ENCODE results near the gene DVL2. TPM values are rescaled to one million over a fixed set of nuclear protein-coding genes. Genes with fewer than 3 reads are reported as not detected.

The DVL2 gene
- total RNA-seq, 1 donor from 2014 or later: 34.4 TPM

DNA sequence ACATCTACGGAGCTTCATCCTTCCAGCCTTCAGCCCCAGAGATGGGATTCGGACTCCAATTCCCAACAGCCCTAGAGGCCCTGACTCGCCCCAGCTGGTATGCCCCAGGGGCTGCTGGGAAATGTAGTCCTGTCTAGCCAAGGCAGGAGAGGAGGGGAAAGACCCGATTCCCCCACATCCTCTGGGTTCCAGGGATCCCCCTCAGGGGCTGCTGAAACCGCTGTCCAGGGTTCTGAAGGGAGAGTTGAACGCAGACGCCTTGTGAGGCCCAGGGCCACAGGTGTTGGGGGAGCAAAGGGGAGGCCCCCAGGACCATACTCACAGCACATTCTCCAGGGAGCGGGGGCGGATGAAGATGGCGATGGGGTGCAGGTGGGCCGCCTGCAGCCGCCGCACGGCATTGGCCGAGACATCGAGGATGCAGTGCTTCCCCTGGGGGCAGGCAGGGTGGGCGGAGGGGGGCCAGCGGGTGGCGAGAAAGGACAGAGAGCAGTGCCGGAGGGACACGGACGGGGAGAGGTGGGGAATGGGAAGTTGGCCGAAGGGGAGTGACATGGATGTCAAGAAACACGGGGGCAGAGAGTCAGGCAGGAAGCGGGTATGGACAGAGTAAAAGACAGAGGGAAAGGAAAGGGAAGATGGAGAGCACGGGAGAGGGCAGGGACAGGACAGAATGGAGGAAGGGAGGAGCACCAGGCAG is 42.6 kb downstream of the DVL2 start:
- Histone ChIP-seq H3K27me3 (ENCODE audit: insufficient read depth, low read length) (no peaks in the 10 kb centered on the region), H3K9ac (ENCODE audit: low read length) (no peak overlapping the region), H2AFZ (ENCODE audit: low read depth, low read length) (no peak overlapping the region), H3K79me2 (ENCODE audit: insufficient read depth, low read length) (no peaks in the 10 kb centered on the region), H3K4me3 (ENCODE audit: insufficient read depth, low read depth, low read length) (no peak overlapping the region), H3K36me3 (ENCODE audit: insufficient read depth, low read length) (peaks cover 13% of the 10 kb centered on the region), H3K4me1 (ENCODE audit: insufficient read depth, low read length) (no peaks in the 10 kb centered on the region), H4K20me1 (ENCODE audit: insufficient read depth, low read length) (peaks cover 8% of the 10 kb centered on the region), H3K4me2 (ENCODE audit: low read length) (no peak overlapping the region), H3K27ac (ENCODE audit: low read depth, low read length) (no peak overlapping the region), H3K9me3 (ENCODE audit: insufficient read depth, low read depth, low read length) (no peaks in the 10 kb centered on the region)
- Mint-ChIP-seq H3K4me3 (ENCODE audit: unreplicated experiment) (no peak overlapping the region), H3K4me1 (ENCODE audit: low read depth, unreplicated experiment) (no peaks in the 10 kb centered on the region), H3K27me3 (ENCODE audit: low read depth, unreplicated experiment) (no peaks in the 10 kb centered on the region), H3K9me3 (ENCODE audit: unreplicated experiment) (no peaks in the 10 kb centered on the region), H3K36me3 (ENCODE audit: low read depth, unreplicated experiment) (peaks cover 30% of the 10 kb centered on the region), H3K27ac (ENCODE audit: unreplicated experiment) (no peak overlapping the region)
- FAIRE-seq: no peak
- DNase-seq (ENCODE audit: low read depth): no peak
- TF ChIP-seq CTCF (IDR thresholded peaks at IDR 0.05; ENCODE audit: insufficient read depth, low read depth, low read length) (no peak), EZH2 (IDR thresholded peaks at IDR 0.05; ENCODE audit: insufficient read depth, low read length) (no peak)

- H3K79me2 ChIP-seq (ENCODE audit: insufficient read depth, low read length): no peaks in the 10 kb centered on the region
- Mint-ChIP-seq H3K27me3 (ENCODE audit: low read depth, unreplicated experiment) (no peaks in the 10 kb centered on the region), H3K4me1 (ENCODE audit: low read depth, unreplicated experiment) (no peaks in the 10 kb centered on the region), H3K27ac (ENCODE audit: unreplicated experiment) (no peak overlapping the region), H3K36me3 (ENCODE audit: low read depth, unreplicated experiment) (peaks cover 31% of the 10 kb centered on the region), H3K9me3 (ENCODE audit: unreplicated experiment) (no peaks in the 10 kb centered on the region), H3K4me3 (ENCODE audit: unreplicated experiment) (no peak overlapping the region)
- H3K27me3 ChIP-seq (ENCODE audit: insufficient read depth, low read length): no peaks in the 10 kb centered on the region
- peaks cover 8% of the 10 kb centered on the region for H4K20me1 ChIP-seq (ENCODE audit: insufficient read depth, low read length)
- DNase-seq (ENCODE audit: low read depth) (no peak), FAIRE-seq (no peak)
- H3K27ac ChIP-seq (ENCODE audit: low read depth, low read length): no peak overlapping the region
- no peaks in the 10 kb centered on the region for H3K9me3 ChIP-seq (ENCODE audit: insufficient read depth, low read depth, low read length)
- H2AFZ ChIP-seq (ENCODE audit: low read depth, low read length): no peak overlapping the region
- TF ChIP-seq CTCF (IDR thresholded peaks at IDR 0.05; ENCODE audit: insufficient read depth, low read depth, low read length) (no peak), EZH2 (IDR thresholded peaks at IDR 0.05; ENCODE audit: insufficient read depth, low read length) (no peak)
- no peak overlapping the region for H3K4me2 ChIP-seq (ENCODE audit: low read length)
- H3K36me3 ChIP-seq (ENCODE audit: insufficient read depth, low read length): peaks cover 13% of the 10 kb centered on the region
- no peak overlapping the region for H3K4me3 ChIP-seq (ENCODE audit: insufficient read depth, low read depth, low read length)
- H3K4me1 ChIP-seq (ENCODE audit: insufficient read depth, low read length): no peaks in the 10 kb centered on the region
- no peak overlapping the region for H3K9ac ChIP-seq (ENCODE audit: low read length)
Measured at GRCh38 chr17:7191069-7191468, 43.2 kb downstream of the DVL2 start.

DNA sequence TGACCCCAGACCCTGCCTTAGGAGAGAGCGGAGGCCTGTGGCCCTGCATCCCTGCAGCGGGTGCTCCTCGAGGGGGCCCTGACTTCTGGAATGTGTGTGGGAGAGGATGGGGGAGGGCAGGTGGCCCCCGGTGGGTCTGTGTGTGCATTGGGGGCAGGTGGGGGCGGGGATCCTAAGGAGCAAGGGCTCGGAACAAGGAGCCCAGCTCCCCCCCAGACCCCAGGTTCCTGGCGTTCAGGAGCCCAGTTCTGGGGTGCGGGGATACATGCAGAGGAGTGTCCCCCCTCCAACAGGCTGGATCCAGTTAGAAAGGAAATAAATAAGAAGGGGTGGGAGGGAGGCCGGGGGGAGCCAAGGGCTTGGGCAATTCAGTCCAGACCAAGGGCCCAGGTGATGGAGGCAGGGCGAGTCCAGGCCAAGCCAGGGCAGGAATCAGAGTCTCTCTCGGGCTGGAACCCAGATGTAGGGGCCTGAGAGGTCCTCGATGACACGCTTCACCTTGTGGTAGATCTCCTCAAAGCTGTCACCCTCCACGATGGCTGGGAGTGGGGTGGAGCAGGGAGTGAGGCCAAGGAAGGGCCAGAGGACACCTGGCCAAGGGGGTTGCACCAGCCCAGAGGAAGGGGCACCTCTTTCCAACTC is 43.9 kb downstream of the DVL2 start:
- TF ChIP-seq CTCF (IDR thresholded peaks at IDR 0.05; ENCODE audit: insufficient read depth, low read depth, low read length): no peak
- TF ChIP-seq EZH2 (IDR thresholded peaks at IDR 0.05; ENCODE audit: insufficient read depth, low read length): no peak
- no peaks in the 10 kb centered on the region for H3K9me3 ChIP-seq (ENCODE audit: insufficient read depth, low read depth, low read length)
- peaks cover 8% of the 10 kb centered on the region for H4K20me1 ChIP-seq (ENCODE audit: insufficient read depth, low read length)
- H3K4me1 ChIP-seq (ENCODE audit: insufficient read depth, low read length): no peaks in the 10 kb centered on the region
- Mint-ChIP-seq H3K4me1 (ENCODE audit: low read depth, unreplicated experiment) (no peaks in the 10 kb centered on the region), H3K36me3 (ENCODE audit: low read depth, unreplicated experiment) (peaks cover 29% of the 10 kb centered on the region), H3K27ac (ENCODE audit: unreplicated experiment) (no peak overlapping the region), H3K27me3 (ENCODE audit: low read depth, unreplicated experiment) (no peaks in the 10 kb centered on the region), H3K9me3 (ENCODE audit: unreplicated experiment) (no peaks in the 10 kb centered on the region), H3K4me3 (ENCODE audit: unreplicated experiment) (no peak overlapping the region)
- no peak overlapping the region for H2AFZ ChIP-seq (ENCODE audit: low read depth, low read length)
- H3K4me3 ChIP-seq (ENCODE audit: insufficient read depth, low read depth, low read length): no peak overlapping the region
- FAIRE-seq (no peak), DNase-seq (ENCODE audit: low read depth) (no peak)
- no peak overlapping the region for H3K9ac ChIP-seq (ENCODE audit: low read length)
- H3K27me3 ChIP-seq (ENCODE audit: insufficient read depth, low read length): no peaks in the 10 kb centered on the region
- H3K79me2 ChIP-seq (ENCODE audit: insufficient read depth, low read length): no peaks in the 10 kb centered on the region
- H3K4me2 ChIP-seq (ENCODE audit: low read length): no peak overlapping the region
- peaks cover 9% of the 10 kb centered on the region for H3K36me3 ChIP-seq (ENCODE audit: insufficient read depth, low read length)
- H3K27ac ChIP-seq (ENCODE audit: low read depth, low read length): no peak overlapping the region

Measured in astrocyte (in vitro differentiated cells and primary cell).